ENCODE measurements around the gene PLD5. TPM values are rescaled to one million over a fixed set of nuclear protein-coding genes. Genes with fewer than 3 reads are reported as not detected.

PLD5 gene
- total RNA-seq, 1 experiment from 2014 or later: not detected

GRCh38 chr1:242447689-242448088 lies 76.8 kb downstream of the PLD5 start:
- intact Hi-C loops (cut with micrococcal nuclease; ENCODE audit: unreplicated experiment) (no loop called here), in situ Hi-C loops (cut with HindIII; ENCODE audit: low pct_unique_long_range_greater_than_20kb, low sequenced_read_pairs) (no loop called here)
- H3K4me1 ChIP-seq (ENCODE audit: control insufficient read depth, insufficient read depth, low read length): peaks cover 2% of the 10 kb centered on the region
- no peaks in the 10 kb centered on the region for H3K27me3 ChIP-seq (ENCODE audit: control insufficient read depth, insufficient read depth, low read length)
- no peaks in the 10 kb centered on the region for H3K36me3 ChIP-seq (ENCODE audit: control insufficient read depth, insufficient read depth, low read length)
- no peaks in the 10 kb centered on the region for H3K9me3 ChIP-seq (ENCODE audit: control insufficient read depth, insufficient read depth, low read depth, low read length)
- no peak overlapping the region for H3K4me3 ChIP-seq (ENCODE audit: low read depth in 2 of 2, low read length in 2 of 2)
- no peak for TF ChIP-seq TCF7L2 (IDR thresholded peaks at IDR 0.05; ENCODE audit: low read depth, low read length)
- TF ChIP-seq POLR2AphosphoS5 (IDR thresholded peaks at IDR 0.05; ENCODE audit: low read depth, low read length): no peak
- TF ChIP-seq SIN3A (IDR thresholded peaks at IDR 0.05; ENCODE audit: borderline replicate concordance, insufficient read depth, low read depth, low read length): no peak
- TF ChIP-seq CTCF (IDR thresholded peaks at IDR 0.05): no peak
- TF ChIP-seq, protein P1, sequence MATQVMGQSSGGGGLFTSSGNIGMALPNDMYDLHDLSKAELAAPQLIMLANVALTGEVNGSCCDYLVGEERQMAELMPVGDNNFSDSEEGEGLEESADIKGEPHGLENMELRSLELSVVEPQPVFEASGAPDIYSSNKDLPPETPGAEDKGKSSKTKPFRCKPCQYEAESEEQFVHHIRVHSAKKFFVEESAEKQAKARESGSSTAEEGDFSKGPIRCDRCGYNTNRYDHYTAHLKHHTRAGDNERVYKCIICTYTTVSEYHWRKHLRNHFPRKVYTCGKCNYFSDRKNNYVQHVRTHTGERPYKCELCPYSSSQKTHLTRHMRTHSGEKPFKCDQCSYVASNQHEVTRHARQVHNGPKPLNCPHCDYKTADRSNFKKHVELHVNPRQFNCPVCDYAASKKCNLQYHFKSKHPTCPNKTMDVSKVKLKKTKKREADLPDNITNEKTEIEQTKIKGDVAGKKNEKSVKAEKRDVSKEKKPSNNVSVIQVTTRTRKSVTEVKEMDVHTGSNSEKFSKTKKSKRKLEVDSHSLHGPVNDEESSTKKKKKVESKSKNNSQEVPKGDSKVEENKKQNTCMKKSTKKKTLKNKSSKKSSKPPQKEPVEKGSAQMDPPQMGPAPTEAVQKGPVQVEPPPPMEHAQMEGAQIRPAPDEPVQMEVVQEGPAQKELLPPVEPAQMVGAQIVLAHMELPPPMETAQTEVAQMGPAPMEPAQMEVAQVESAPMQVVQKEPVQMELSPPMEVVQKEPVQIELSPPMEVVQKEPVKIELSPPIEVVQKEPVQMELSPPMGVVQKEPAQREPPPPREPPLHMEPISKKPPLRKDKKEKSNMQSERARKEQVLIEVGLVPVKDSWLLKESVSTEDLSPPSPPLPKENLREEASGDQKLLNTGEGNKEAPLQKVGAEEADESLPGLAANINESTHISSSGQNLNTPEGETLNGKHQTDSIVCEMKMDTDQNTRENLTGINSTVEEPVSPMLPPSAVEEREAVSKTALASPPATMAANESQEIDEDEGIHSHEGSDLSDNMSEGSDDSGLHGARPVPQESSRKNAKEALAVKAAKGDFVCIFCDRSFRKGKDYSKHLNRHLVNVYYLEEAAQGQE (IDR thresholded peaks at IDR 0.05; ENCODE audit: insufficient read depth in 1 of 2, low read depth in 2 of 2, low read length in 1 of 2): no peak
- no TSS peak for BruUV-seq (replicated peaks)
- H3K27ac ChIP-seq (ENCODE audit: low read length): no peak overlapping the region
- CTCF ChIA-PET: no interaction called here
- no peak for ATAC-seq
- POLR2A ChIA-PET: no interaction called here
- no peak for DNase-seq (ENCODE audit: low read depth, low spot score)

GRCh38 chr1:242440757-242441156 lies 83.7 kb downstream of the PLD5 start:
- TF ChIP-seq, protein P1 (IDR thresholded peaks at IDR 0.05; ENCODE audit: insufficient read depth in 1 of 2, low read depth in 2 of 2, low read length in 1 of 2): no peak
- TF ChIP-seq CTCF (IDR thresholded peaks at IDR 0.05) (no peak), SIN3A (IDR thresholded peaks at IDR 0.05; ENCODE audit: borderline replicate concordance, insufficient read depth, low read depth, low read length) (no peak), POLR2AphosphoS5 (IDR thresholded peaks at IDR 0.05; ENCODE audit: low read depth, low read length) (no peak), TCF7L2 (IDR thresholded peaks at IDR 0.05; ENCODE audit: low read depth, low read length) (no peak)
- no peaks in the 10 kb centered on the region for H3K4me1 ChIP-seq (ENCODE audit: control insufficient read depth, insufficient read depth, low read length)
- CTCF ChIA-PET: interaction anchor here (0.6 kb wide), 1 partner anchor 11 kb away, joined by 10 read pairs; no protein-coding TSS in a partner anchor
- no peak for DNase-seq (ENCODE audit: low read depth, low spot score)
- intact Hi-C loops (cut with micrococcal nuclease; ENCODE audit: unreplicated experiment) (no loop called here), in situ Hi-C loops (cut with HindIII; ENCODE audit: low pct_unique_long_range_greater_than_20kb, low sequenced_read_pairs) (no loop called here)
- no peaks in the 10 kb centered on the region for H3K36me3 ChIP-seq (ENCODE audit: control insufficient read depth, insufficient read depth, low read length)
- no peak overlapping the region for H3K4me3 ChIP-seq (ENCODE audit: low read depth in 2 of 2, low read length in 2 of 2)
- no peak for ATAC-seq
- BruUV-seq (replicated peaks): no TSS peak
- no peak overlapping the region for H3K27ac ChIP-seq (ENCODE audit: low read length)
- H3K9me3 ChIP-seq (ENCODE audit: control insufficient read depth, insufficient read depth, low read depth, low read length): no peaks in the 10 kb centered on the region
- H3K27me3 ChIP-seq (ENCODE audit: control insufficient read depth, insufficient read depth, low read length): no peaks in the 10 kb centered on the region
- POLR2A ChIA-PET: no interaction called here

Data from Panc1 (cell line).